Activated naive CD4-positive, alpha-beta T cell treated with anti-CD3 and anti-CD28 coated beads for 36 hours (primary cell): Measurements from ENCODE around the gene FBXO34. TPM values are rescaled to one million over a fixed set of nuclear protein-coding genes. Genes with fewer than 3 reads are reported as not detected.

Source experiments
- CTCF ChIA-PET: fragments of 350-600 bp; sonication (Branson Sonifier 250); formaldehyde crosslinking; loops from one replicate; lab custom pipeline; 2021; ENCODE audit warnings: antibody characterized with exemption; lab: Charles Lee
- DNase-seq: peaks from one replicate; pipeline ENCODE4 v3.0.0-alpha.2; 2020
- H3K27ac Mint-ChIP-seq: one replicate; pipeline ENCODE4 v1.8.0; 2021; ENCODE audit warnings: mild to moderate bottlenecking, mixed read lengths
- H3K27me3 Mint-ChIP-seq: one replicate; pipeline ENCODE4 v1.8.0; 2021; ENCODE audit warnings: low read depth, mixed read lengths
- H3K36me3 Mint-ChIP-seq: one replicate; pipeline ENCODE4 v1.8.0; 2021; ENCODE audit warnings: low read depth, mixed read lengths
- H3K4me1 Mint-ChIP-seq: one replicate; pipeline ENCODE4 v1.8.0; 2021; ENCODE audit warnings: low read depth, mixed read lengths
- H3K4me3 Mint-ChIP-seq: one replicate; pipeline ENCODE4 v1.8.0; 2021; ENCODE audit warnings: mild to moderate bottlenecking, moderate library complexity, mixed read lengths
- H3K9me3 Mint-ChIP-seq: one replicate; pipeline ENCODE4 v1.8.0; 2021; ENCODE audit warnings: mixed read lengths
- intact Hi-C: fragments of 100-400 bp; cut with micrococcal nuclease; formaldehyde crosslinking; loops from one replicate; pipeline ENCODE4 v1.15.1; 2023
- total RNA-seq, 2 experiments: library from RNA; stranded (reverse); gene quantifications; one replicate each; pipeline ENCODE4 v1.2.3, GENCODE V29; 2021

The FBXO34 gene
- total RNA-seq, 2 experiments from 2014 or later: 17.4 to 17.7 TPM

DNA sequence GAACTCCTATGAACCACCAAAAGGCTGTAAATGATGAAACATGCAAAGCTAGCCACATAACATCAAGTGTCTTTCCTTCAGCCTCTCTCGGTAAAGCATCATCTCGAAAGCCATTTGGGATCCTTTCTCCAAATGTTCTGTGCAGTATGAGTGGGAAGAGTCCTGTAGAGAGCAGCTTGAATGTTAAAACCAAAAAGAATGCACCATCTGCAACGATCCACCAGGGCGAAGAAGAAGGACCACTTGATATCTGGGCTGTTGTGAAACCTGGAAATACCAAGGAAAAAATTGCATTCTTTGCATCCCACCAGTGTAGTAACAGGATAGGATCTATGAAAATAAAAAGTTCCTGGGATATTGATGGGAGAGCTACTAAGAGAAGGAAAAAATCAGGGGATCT lies 79.2 kb downstream of the FBXO34 start:
- intact Hi-C loops: no loop called here
- H3K4me1 Mint-ChIP-seq: peaks cover 50% of the 10 kb centered on the region

DNA sequence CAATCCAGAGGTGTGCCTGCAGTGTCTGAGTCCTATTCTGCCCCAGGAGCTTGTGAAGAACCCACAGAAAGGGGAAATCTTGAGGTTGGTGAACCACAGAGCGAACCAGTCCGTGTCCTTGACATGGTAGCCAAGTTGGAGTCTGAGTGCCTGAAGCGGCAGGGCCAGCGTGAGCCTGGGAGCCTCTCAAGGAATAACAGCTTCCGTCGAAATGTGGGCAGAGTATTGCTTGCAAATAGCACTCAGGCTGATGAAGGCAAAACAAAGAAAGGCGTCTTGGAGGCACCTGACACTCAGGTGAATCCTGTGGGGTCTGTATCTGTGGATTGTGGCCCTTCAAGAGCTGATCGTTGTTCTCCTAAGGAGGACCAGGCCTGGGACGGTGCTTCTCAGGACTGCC lies 79.9 kb downstream of the FBXO34 start:
- Mint-ChIP-seq H3K36me3 (peaks cover 11% of the 10 kb centered on the region), H3K9me3 (no peaks in the 10 kb centered on the region), H3K27ac (peak overlapping the region; percentile 59), H3K4me1 (peaks cover 47% of the 10 kb centered on the region), H3K4me3 (no peak overlapping the region), H3K27me3 (no peaks in the 10 kb centered on the region)
- DNase-seq: no peak
- CTCF ChIA-PET: interaction anchor here (0.6 to 5.0 kb wide), 7 partner anchors 13 to 319 kb away, joined by 3 to 27 read pairs (median 4); partner anchors contain the start of gene FBXO34
- intact Hi-C loops: no loop called here

More for the DNA sequence above, 79.2 kb downstream of the FBXO34 start:
- no peak overlapping the region for H3K4me3 Mint-ChIP-seq
- H3K9me3 Mint-ChIP-seq: no peaks in the 10 kb centered on the region
- peaks cover 11% of the 10 kb centered on the region for H3K36me3 Mint-ChIP-seq
- no peak overlapping the region for H3K27ac Mint-ChIP-seq
- DNase-seq: no peak
- CTCF ChIA-PET: interaction anchor here (0.6 to 5.0 kb wide), 5 partner anchors 12 to 318 kb away, joined by 3 to 27 read pairs (median 4); partner anchors contain the start of gene FBXO34
- H3K27me3 Mint-ChIP-seq: no peaks in the 10 kb centered on the region

DNA sequence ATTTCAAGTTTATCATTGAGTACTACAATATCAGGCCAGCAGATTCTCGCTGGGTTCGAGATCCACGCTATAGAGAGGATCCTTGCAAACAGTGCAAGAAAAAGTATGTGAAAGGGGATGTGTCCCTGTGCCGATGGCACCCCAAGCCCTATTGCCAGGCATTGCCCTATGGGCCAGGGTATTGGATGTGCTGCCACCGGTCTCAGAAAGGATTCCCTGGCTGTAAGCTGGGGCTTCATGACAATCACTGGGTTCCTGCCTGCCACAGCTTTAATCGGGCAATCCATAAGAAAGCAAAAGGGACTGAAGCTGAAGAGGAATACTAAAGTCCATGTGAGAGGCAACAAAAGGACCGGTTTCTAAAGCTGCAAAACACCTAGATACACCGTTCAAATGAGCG lies 81.0 kb downstream of the FBXO34 start:
- no peaks in the 10 kb centered on the region for H3K27me3 Mint-ChIP-seq

DNA sequence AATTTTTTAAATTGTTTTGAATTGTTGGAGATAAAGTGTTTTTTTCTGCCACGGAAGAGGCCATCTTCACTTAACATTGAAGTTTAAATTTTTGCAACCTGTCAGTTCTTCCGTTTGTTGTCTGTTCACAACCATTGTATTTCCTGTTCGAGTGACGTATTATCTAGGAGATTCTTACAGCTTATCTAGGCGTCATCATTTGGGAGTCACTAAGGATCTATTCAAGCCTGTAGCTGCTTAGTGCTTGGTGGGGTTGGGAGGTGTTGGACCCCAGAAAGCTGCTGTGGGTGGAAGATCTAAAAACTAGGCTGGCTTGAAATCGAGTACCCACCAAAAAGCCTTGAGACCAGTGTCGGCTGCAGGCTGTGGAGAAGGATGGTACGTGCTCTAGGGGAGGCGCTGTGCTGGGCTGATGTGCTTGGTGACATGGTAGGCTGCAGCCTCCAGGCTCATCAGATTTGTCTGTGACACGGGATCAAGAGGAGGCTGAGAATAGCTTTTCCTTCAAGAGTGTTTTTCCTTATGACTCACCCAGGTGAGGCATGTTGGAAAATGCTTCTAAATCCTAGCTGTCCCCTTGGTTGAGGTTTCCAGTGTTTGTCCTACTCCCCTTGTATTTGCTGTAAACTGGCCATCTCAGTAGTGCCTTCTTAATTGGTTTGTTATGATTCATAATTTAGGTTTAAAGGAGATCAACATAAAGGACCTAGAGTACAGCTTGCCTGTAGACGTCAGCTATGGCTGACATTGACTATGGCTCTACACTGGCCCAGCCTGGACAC lies 82.7 kb downstream of the FBXO34 start:
- Mint-ChIP-seq H3K4me1 (peaks cover 27% of the 10 kb centered on the region), H3K27ac (peak overlapping the region; percentile 74), H3K4me3 (peak overlapping the region; percentile 53), H3K9me3 (no peaks in the 10 kb centered on the region), H3K36me3 (peaks cover 11% of the 10 kb centered on the region), H3K27me3 (no peaks in the 10 kb centered on the region)
- CTCF ChIA-PET: interaction anchor here (0.5 to 5.7 kb wide), 49 partner anchors 8 to 405 kb away, joined by 3 to 131 read pairs (median 5); partner anchors contain the start of genes DLGAP5 and FBXO34
- no peak for DNase-seq
- intact Hi-C loops: loop anchor here (1.0 kb wide), 7 partner anchors 19 to 265 kb away; partner anchors contain the start of gene FBXO34

More for the DNA sequence above, 81.0 kb downstream of the FBXO34 start:
- Mint-ChIP-seq H3K36me3 (peaks cover 11% of the 10 kb centered on the region), H3K4me1 (peaks cover 41% of the 10 kb centered on the region), H3K9me3 (no peaks in the 10 kb centered on the region), H3K27ac (no peak overlapping the region), H3K4me3 (no peak overlapping the region)
- DNase-seq: no peak
- CTCF ChIA-PET: interaction anchor here (0.6 to 5.7 kb wide), 4 partner anchors 15 to 139 kb away, joined by 3 to 131 read pairs (median 16); partner anchors contain the start of gene FBXO34
- intact Hi-C loops: no loop called here

DNA sequence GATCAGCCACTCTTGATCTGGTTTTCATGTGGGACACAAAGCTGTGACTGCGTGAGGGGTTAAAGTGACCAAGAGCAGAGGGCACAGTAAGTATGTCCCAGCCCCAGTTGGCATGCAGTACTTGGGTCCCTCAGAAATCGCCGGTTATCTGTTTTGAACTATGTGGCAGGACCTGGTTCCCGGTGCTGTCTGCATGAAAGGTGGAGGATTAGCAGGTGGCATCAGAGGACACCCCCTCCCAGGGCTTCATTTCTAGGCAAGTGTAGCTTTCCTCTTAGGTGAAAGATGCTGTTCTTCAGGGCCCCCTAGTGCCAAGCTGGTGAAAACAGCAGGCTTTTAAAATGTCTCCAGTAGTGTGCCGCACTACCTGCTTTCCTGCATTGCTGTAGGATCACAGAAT lies 83.3 kb downstream of the FBXO34 start:
- Mint-ChIP-seq H3K4me3 (peak overlapping the region; percentile 20), H3K9me3 (no peaks in the 10 kb centered on the region), H3K36me3 (peaks cover 11% of the 10 kb centered on the region), H3K4me1 (peaks cover 21% of the 10 kb centered on the region), H3K27ac (peak overlapping the region; percentile 74), H3K27me3 (no peaks in the 10 kb centered on the region)
- peak; percentile 80 for DNase-seq
- intact Hi-C loops: loop anchor here (1.0 kb wide), 7 partner anchors 19 to 265 kb away; partner anchors contain the start of gene FBXO34
- CTCF ChIA-PET: interaction anchor here (0.6 to 5.7 kb wide), 47 partner anchors 9 to 406 kb away, joined by 3 to 131 read pairs (median 5); partner anchors contain the start of genes DLGAP5 and FBXO34

DNA sequence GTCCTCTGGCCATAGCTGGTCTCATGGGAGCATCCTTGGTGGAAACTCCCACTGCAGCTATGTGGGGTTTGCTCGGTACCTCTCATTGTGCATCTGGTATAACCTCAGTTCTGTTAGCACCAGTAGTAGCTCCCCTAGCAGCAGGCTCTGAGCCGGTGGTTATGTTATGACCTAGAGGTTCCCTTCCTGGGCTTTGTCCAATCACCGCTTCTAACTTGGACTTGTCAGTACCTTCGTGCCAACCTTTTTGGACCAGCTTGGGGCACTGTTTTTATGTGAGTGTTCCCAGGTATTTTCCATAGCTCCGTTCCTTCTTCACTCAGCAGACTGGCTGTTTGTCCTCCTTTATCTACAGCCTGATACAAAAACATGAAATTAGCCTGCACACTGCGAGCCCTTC lies 84.7 kb downstream of the FBXO34 start:
- intact Hi-C loops: no loop called here
- Mint-ChIP-seq H3K9me3 (no peaks in the 10 kb centered on the region), H3K27me3 (no peaks in the 10 kb centered on the region), H3K36me3 (peaks cover 10% of the 10 kb centered on the region), H3K4me3 (no peak overlapping the region), H3K27ac (no peak overlapping the region), H3K4me1 (peaks cover 18% of the 10 kb centered on the region)
- DNase-seq: no peak
- CTCF ChIA-PET: interaction anchor here (0.6 to 5.7 kb wide), 11 partner anchors 9 to 143 kb away, joined by 3 to 131 read pairs (median 15); partner anchors contain the start of gene FBXO34

DNA sequence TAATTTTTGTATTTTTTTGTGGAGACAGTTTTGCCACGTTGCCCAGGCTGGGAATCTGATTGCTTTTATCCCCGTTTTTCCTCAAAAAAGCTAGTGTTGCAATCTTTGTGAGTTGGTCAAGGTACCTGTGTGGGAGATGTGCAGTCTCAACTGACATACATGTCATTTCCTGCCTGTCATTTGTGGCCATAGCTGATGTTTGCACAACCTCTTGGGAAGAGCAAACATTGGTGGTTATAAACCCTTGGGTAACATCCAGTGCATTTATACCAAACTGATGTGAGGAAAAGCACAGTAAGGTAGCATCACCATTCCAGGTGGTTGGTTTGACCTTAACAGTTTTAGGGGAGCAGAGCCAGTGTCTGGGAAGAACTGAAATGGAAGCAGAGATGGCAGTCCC lies 85.7 kb downstream of the FBXO34 start:
- H3K9me3 Mint-ChIP-seq: no peaks in the 10 kb centered on the region
- H3K27me3 Mint-ChIP-seq: no peaks in the 10 kb centered on the region
- peaks cover 8% of the 10 kb centered on the region for H3K36me3 Mint-ChIP-seq
- CTCF ChIA-PET: interaction anchor here (0.6 to 5.7 kb wide), 3 partner anchors 42 to 731 kb away, joined by 3 to 131 read pairs (median 3); partner anchors contain the start of gene FBXO34
- intact Hi-C loops: no loop called here
- peaks cover 27% of the 10 kb centered on the region for H3K4me1 Mint-ChIP-seq
- no peak overlapping the region for H3K4me3 Mint-ChIP-seq
- no peak for DNase-seq
- no peak overlapping the region for H3K27ac Mint-ChIP-seq

DNA sequence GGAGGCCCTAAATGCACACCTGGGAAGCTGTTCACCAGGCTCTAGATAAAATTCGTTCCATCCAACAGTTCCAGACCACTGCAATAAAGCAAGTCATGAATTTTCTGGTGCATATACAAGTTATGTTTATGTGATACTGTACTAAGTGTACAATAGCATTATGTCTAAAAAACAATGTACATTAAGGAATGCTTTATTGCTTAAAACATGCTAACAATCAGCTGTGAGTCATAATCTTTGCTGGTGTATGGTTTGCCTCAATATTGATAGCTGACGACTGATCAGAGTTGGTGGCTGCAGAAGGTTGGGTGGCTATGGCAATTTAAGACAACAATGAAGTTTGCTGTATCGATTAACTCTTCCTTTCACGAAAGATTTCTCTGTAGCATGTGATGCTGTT lies 88.1 kb downstream of the FBXO34 start:
- H3K9me3 Mint-ChIP-seq: no peaks in the 10 kb centered on the region
- H3K4me3 Mint-ChIP-seq: no peak overlapping the region
- peaks cover 21% of the 10 kb centered on the region for H3K4me1 Mint-ChIP-seq
- H3K36me3 Mint-ChIP-seq: peaks cover 6% of the 10 kb centered on the region
- H3K27me3 Mint-ChIP-seq: no peaks in the 10 kb centered on the region
- CTCF ChIA-PET: interaction anchor here (0.7 to 1.2 kb wide), 2 partner anchors 89 to 146 kb away, joined by 3 to 4 read pairs; no protein-coding TSS in a partner anchor
- intact Hi-C loops: no loop called here
- no peak for DNase-seq
- H3K27ac Mint-ChIP-seq: no peak overlapping the region

DNA sequence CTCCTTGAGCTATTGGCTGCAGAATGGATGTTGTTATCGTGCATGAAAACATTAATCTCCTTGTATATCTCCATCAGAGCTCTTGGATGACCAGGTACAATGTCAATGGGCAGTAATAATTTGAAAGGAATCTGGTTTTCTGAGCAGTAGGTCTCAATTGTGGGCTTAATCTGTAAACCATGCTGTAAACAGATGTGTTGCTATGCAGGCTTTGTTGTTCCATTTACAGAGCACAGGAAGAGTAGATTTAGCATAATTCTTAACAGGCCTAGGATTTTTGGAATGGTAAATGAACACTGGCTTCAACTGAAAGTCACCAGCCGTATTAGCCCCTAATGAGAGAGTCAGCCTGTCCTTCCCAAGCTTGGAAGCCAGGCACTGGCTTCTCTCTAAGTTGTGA lies 90.0 kb downstream of the FBXO34 start:
- Mint-ChIP-seq H3K27ac (no peak overlapping the region), H3K36me3 (peaks cover 13% of the 10 kb centered on the region), H3K4me1 (peaks cover 14% of the 10 kb centered on the region), H3K4me3 (no peak overlapping the region), H3K27me3 (no peaks in the 10 kb centered on the region), H3K9me3 (no peaks in the 10 kb centered on the region)
- CTCF ChIA-PET: interaction anchor here (0.8 to 1.4 kb wide), 6 partner anchors 16 to 148 kb away, joined by 3 to 4 read pairs (median 3); no protein-coding TSS in a partner anchor
- intact Hi-C loops: no loop called here
- DNase-seq: no peak

DNA sequence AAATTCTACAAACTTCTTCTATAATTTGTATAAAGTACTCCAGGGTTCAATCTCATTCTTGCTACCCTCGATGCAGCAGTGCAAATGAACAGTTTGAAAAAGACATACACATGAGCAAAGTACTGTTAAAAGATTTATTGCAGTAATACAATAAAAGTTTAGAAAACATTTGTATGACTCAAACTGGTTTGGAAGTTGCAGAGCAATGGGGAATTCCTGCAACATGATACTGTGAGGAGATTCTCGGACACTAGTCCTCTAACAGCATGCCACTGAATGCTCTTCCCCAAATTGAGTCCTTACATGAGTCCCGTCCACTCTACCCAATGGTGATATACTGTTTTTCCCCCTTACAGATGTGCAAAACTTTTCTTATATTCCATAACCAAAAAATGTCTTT lies 95.0 kb downstream of the FBXO34 start:
- no peak for DNase-seq
- no peaks in the 10 kb centered on the region for H3K27me3 Mint-ChIP-seq
- H3K4me3 Mint-ChIP-seq: no peak overlapping the region
- H3K36me3 Mint-ChIP-seq: peaks cover 27% of the 10 kb centered on the region
- CTCF ChIA-PET: interaction anchor here (1.0 to 3.8 kb wide), 2 partner anchors 11 to 121 kb away, joined by 3 to 18 read pairs; no protein-coding TSS in a partner anchor
- peaks cover 11% of the 10 kb centered on the region for H3K4me1 Mint-ChIP-seq
- H3K9me3 Mint-ChIP-seq: no peaks in the 10 kb centered on the region
- H3K27ac Mint-ChIP-seq: no peak overlapping the region
- intact Hi-C loops: no loop called here

DNA sequence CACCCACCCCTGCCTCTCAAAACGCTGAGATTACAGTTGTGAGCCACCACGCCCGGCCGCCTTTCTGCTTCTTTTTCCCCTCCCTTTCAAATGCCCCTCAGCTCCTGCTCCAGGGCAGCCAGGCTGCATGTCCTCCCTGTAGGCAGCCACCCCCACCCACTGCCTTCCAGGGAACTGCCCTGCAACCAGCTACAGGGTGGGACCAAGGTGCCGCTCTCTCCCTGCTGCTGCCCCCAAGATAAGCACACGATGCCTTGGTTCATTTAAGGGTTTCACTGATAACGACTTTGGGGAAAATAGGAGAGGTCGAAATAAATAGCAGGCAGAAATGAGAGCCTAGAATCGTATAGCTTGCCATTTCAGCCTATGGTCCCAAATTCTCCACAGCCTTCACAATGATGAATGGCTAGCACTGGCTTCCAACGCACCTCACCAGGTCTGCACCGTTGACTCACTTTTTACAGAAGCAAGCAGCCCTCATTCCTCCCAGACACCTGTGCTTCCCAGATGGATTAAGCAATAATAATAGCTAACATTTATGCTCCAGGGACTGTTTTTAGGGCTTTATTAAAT lies 99.7 kb downstream of the FBXO34 start:
- no peak for DNase-seq
- no peak overlapping the region for H3K4me3 Mint-ChIP-seq
- H3K4me1 Mint-ChIP-seq: peaks cover 36% of the 10 kb centered on the region
- H3K9me3 Mint-ChIP-seq: no peaks in the 10 kb centered on the region
- H3K27me3 Mint-ChIP-seq: no peaks in the 10 kb centered on the region
- peaks cover 20% of the 10 kb centered on the region for H3K36me3 Mint-ChIP-seq
- CTCF ChIA-PET: interaction anchor here (1.3 to 2.6 kb wide), 2 partner anchors 58 to 101 kb away, joined by 3 to 8 read pairs; partner anchors contain the start of gene FBXO34
- H3K27ac Mint-ChIP-seq: peak overlapping the region; percentile 33
- intact Hi-C loops: loop anchor here (10.0 kb wide), 1 partner anchor 936 kb away; no protein-coding TSS in a partner anchor

DNA sequence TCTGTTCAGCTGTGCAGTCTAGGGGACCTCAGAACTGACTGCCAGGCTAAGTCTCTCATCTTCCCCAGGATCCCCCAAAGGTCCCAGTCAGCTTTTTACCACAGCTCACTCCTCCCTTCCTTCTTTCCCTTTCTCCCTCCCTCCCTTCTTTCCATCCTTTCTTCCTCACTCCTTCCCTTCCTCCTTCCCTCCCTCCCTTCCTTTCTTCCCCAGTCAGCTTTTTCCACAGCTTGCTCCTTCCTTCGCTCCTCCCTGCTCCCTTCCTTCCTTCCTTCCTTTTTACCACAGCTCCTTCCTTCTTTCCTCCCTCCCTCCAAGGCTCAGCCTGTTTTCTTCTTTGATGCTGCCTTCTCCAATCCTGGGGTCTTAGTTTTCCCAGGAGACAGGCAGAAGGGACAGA lies 101.2 kb downstream of the FBXO34 start:
- no peak overlapping the region for H3K4me3 Mint-ChIP-seq
- no peak for DNase-seq
- H3K4me1 Mint-ChIP-seq: peaks cover 43% of the 10 kb centered on the region
- H3K27ac Mint-ChIP-seq: peak overlapping the region; percentile 97
- no peaks in the 10 kb centered on the region for H3K9me3 Mint-ChIP-seq
- intact Hi-C loops: loop anchor here (10.0 kb wide), 1 partner anchor 938 kb away; no protein-coding TSS in a partner anchor
- no peaks in the 10 kb centered on the region for H3K27me3 Mint-ChIP-seq
- H3K36me3 Mint-ChIP-seq: peaks cover 34% of the 10 kb centered on the region
- CTCF ChIA-PET: interaction anchor here (1.0 to 2.6 kb wide), 8 partner anchors 10 to 127 kb away, joined by 3 to 16 read pairs (median 6); partner anchors contain the start of gene FBXO34
